Pancreas (tissue), 10 donors: ENCODE measurements around the gene RNF19B. TPM values are rescaled to one million over a fixed set of nuclear protein-coding genes. Genes with fewer than 3 reads are reported as not detected.
A peak's percentile ranks its signal among the peaks of the same experiment; 100 is the strongest.

Experiments
- ATAC-seq, 4 donors: fragments of 200-7000 bp; cut with Tn5 transposase; one replicate each; pipeline versions ENCODE4 v1.8.0 to v1.9.1; 2020; ENCODE audit warnings: mild to moderate bottlenecking in 4 of 4, moderate library complexity in 4 of 4
- DNase-seq, 6 donors: peaks; one replicate each; pipeline ENCODE4 v3.0.0-alpha.2; 2020
- FAIRE-seq: peaks from 2 replicates; lab custom pipeline; 2012; peaks lifted over from hg19 to GRCh38; lab: Jason Lieb, UNC
- H3K27ac ChIP-seq, 4 donors: fragments of 200-600 bp; sonication (generic); 1 replicate in 3 of 4; 2 replicates in 1 of 4; pipeline versions ENCODE4 v1.5.0 to v1.8.0; 2020
- H3K27me3 ChIP-seq, 4 donors: fragments of 200-600 bp; one replicate each; pipeline ENCODE4 v1.8.0; 2021
- H3K36me3 ChIP-seq, 3 donors: fragments of 200-600 bp; sonication (generic) in 1 of 3; one replicate each; pipeline versions ENCODE4 v1.5.0 to v1.8.0; 2020 to 2021
- H3K4me1 ChIP-seq, 3 donors: fragments of 200-600 bp; one replicate each; pipeline ENCODE4 v1.8.0; 2021
- H3K4me3 ChIP-seq, 4 donors: fragments of 200-600 bp; sonication (generic) in 2 of 4; one replicate each; pipeline versions ENCODE4 v1.5.0 to v1.8.0; 2020 to 2021
- H3K9me3 ChIP-seq, 4 donors: fragments of 200-600 bp; one replicate each; pipeline ENCODE4 v1.8.0; 2021
- CTCF ChIP-seq, 4 donors: fragments of 200-600 bp; sonication (generic) in 3 of 4; IDR thresholded peaks; one replicate each; pipeline versions ENCODE4 v1.5.0 to v1.8.0; 2021; ENCODE audit warnings: antibody characterized with exemption in 4 of 4
- WGBS, 2 donors: extraction: QIAGEN DNeasy Blood & Tissue Kit; methylation state at CpG; one replicate each; pipeline ENCODE4 v1.1.7; 2013; 5-methylcytosine and 5-hydroxymethylcytosine counted together
- intact Hi-C, 3 donors: fragments of 100-400 bp; cut with DNase I; formaldehyde crosslinking; loops; one replicate each; pipeline versions ENCODE4 v1.11.1 to v1.14.2; 2022
- polyA plus RNA-seq, 2 donors: library from polyadenylated mRNA; stranded (reverse); fragments of 200-250 nt; gene quantifications; one replicate each; pipeline ENCODE4 v1.2.3, GENCODE V29; 2013
- total RNA-seq, 6 donors: library from RNA; stranded (reverse); fragmentation: NEBNext Ultra II Directional in 4 of 6; extraction: Animal tissue kit (Norgen Biotek cat#: 25700) in 4 of 6; gene quantifications; one replicate each; pipeline versions ENCODE4 v1.2.1 to v1.2.4, GENCODE V29; 2021 to 2023
- donor health status: healthy with polysubstance abuse.
- donor health status: DM: no; HTN: no; CAD: no; lungs with moderate emphysema.
- donor health status: DM: no; HTN: no; CAD: no.
- donor health status: control.
- donor health status: control.
- donor health status: Bipolar disorder and iron deficiency.
- donor health status: DM: yes; HTN: yes; CAD: no.
- donor health status: DM: no; HTN: no; CAD: no.
- donor health status: DM: no; HTN: no; CAD: no.
- donor health status: DM: yes; HTN: yes; CAD: no.

RNF19B gene
- total and polyA plus RNA-seq, 8 donors: 2.3 to 16.3 (median 8.0) TPM

- FAIRE-seq (no peak), ATAC-seq (no peak), DNase-seq (no peak)
- H3K27ac ChIP-seq: peak overlapping the region in 1 of 4 donors; percentile 40
- 62 to 79% methylated on average over 2 of the region's 2 CpGs for WGBS, 2 donors
- no peak for TF ChIP-seq CTCF (IDR thresholded peaks at IDR 0.05)
- peaks cover 13 to 40% (median 20%) of the 10 kb centered on the region in 3 donors for H3K4me1 ChIP-seq
- H3K9me3 ChIP-seq: no peaks in the 10 kb centered on the region
- no peaks in the 10 kb centered on the region for H3K36me3 ChIP-seq
- intact Hi-C loops: no loop called here
- H3K4me3 ChIP-seq: no peak overlapping the region
- H3K27me3 ChIP-seq: no peaks in the 10 kb centered on the region
Measured at GRCh38 chr1:33005117-33005837, 40.7 kb upstream of the RNF19B start.

- no peaks in the 10 kb centered on the region for H3K9me3 ChIP-seq
- ATAC-seq (no peak), FAIRE-seq (no peak), DNase-seq (no peak)
- intact Hi-C loops: no loop called here
- no peaks in the 10 kb centered on the region for H3K27me3 ChIP-seq
- H3K36me3 ChIP-seq: no peaks in the 10 kb centered on the region
- H3K27ac ChIP-seq: no peak overlapping the region
- WGBS, 2 donors: 94% methylated on average over 2 of the region's 2 CpGs
- no peak overlapping the region for H3K4me3 ChIP-seq
- H3K4me1 ChIP-seq: peaks cover 13 to 33% (median 20%) of the 10 kb centered on the region in 3 donors
- no peak for TF ChIP-seq CTCF (IDR thresholded peaks at IDR 0.05)
Measured at GRCh38 chr1:33004613-33005012, 40.0 kb upstream of the RNF19B start.

- Histone ChIP-seq H3K4me1 (peaks cover 8 to 29% (median 17%) of the 10 kb centered on the region in 3 donors), H3K27me3 (no peaks in the 10 kb centered on the region), H3K9me3 (no peaks in the 10 kb centered on the region), H3K27ac (no peak overlapping the region), H3K4me3 (no peak overlapping the region), H3K36me3 (no peaks in the 10 kb centered on the region)
- DNase-seq (no peak), ATAC-seq (no peak), FAIRE-seq (no peak)
- intact Hi-C loops: no loop called here
- no peak for TF ChIP-seq CTCF (IDR thresholded peaks at IDR 0.05)
- WGBS, 2 donors: 93 to 95% methylated on average over 4 of the region's 4 CpGs
Measured at GRCh38 chr1:33003657-33004056, 39.0 kb upstream of the RNF19B start.

- intact Hi-C loops: no loop called here
Measured at GRCh38 chr1:33002006-33002405, 37.4 kb upstream of the RNF19B start.

More at GRCh38 chr1:33002006-33002405, 37.4 kb upstream of the RNF19B start:
- FAIRE-seq (no peak), ATAC-seq (no peak), DNase-seq (no peak)
- Histone ChIP-seq H3K27ac (no peak overlapping the region), H3K27me3 (no peaks in the 10 kb centered on the region), H3K36me3 (no peaks in the 10 kb centered on the region), H3K4me3 (no peak overlapping the region), H3K4me1 (peaks cover 0 to 25% (median 12%) of the 10 kb centered on the region in 3 donors), H3K9me3 (no peaks in the 10 kb centered on the region)
- no peak for TF ChIP-seq CTCF (IDR thresholded peaks at IDR 0.05)
- 92 to 94% methylated on average over 4 of the region's 4 CpGs for WGBS, 2 donors
